ENCODE results near the gene MYO1G.

The MYO1G gene

DNA sequence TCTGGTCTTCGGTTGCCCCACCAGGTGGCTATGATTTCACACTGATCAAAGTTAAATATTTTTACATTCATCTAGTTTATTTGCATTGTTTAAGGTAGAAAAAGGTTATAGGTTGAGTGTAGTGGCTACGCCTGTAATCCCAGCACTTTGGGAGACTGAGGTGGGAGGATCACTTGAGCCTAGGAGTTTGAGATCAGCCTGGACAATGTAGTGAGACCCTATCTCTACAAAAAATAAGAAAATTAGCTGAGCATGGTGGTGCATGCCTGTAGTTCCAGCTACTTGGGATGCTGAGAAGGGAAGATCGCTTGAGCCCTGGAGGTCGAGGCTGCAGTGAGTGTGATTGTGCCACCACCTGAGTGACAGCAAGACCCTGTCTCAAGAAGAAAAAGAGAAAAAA lies 25.0 kb upstream of the MYO1G start:
- TF ChIP-seq, protein P1, sequence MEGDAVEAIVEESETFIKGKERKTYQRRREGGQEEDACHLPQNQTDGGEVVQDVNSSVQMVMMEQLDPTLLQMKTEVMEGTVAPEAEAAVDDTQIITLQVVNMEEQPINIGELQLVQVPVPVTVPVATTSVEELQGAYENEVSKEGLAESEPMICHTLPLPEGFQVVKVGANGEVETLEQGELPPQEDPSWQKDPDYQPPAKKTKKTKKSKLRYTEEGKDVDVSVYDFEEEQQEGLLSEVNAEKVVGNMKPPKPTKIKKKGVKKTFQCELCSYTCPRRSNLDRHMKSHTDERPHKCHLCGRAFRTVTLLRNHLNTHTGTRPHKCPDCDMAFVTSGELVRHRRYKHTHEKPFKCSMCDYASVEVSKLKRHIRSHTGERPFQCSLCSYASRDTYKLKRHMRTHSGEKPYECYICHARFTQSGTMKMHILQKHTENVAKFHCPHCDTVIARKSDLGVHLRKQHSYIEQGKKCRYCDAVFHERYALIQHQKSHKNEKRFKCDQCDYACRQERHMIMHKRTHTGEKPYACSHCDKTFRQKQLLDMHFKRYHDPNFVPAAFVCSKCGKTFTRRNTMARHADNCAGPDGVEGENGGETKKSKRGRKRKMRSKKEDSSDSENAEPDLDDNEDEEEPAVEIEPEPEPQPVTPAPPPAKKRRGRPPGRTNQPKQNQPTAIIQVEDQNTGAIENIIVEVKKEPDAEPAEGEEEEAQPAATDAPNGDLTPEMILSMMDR (IDR thresholded peaks at IDR 0.05; ENCODE audit: low read depth, low read length): no peak

DNA sequence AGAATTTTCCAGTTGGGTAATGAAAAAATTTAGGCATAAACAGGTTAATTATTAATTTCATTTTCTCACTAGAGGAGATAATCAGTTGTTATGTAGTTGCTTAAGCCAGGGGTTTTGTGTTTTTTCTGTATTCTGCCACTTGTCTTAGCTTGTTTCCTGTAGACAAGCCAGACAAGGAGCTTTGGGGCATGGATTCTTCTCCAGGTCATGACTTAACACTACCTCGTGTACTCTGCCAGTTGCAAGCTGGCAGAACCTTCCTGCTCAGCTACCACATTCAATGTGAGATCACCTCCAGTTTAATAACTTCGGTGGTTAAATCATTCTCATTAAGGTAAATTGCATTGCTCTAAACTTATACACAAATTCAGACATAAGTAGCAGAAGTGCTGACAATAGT lies 23.0 kb upstream of the MYO1G start:
- no peak for DNase-seq (ENCODE audit: extremely low read depth, low read depth)
- TF ChIP-seq, protein P1 (IDR thresholded peaks at IDR 0.05; ENCODE audit: low read depth, low read length): no peak

More for the DNA sequence above, 25.0 kb upstream of the MYO1G start:
- no peak for DNase-seq (ENCODE audit: extremely low read depth, low read depth)

DNA sequence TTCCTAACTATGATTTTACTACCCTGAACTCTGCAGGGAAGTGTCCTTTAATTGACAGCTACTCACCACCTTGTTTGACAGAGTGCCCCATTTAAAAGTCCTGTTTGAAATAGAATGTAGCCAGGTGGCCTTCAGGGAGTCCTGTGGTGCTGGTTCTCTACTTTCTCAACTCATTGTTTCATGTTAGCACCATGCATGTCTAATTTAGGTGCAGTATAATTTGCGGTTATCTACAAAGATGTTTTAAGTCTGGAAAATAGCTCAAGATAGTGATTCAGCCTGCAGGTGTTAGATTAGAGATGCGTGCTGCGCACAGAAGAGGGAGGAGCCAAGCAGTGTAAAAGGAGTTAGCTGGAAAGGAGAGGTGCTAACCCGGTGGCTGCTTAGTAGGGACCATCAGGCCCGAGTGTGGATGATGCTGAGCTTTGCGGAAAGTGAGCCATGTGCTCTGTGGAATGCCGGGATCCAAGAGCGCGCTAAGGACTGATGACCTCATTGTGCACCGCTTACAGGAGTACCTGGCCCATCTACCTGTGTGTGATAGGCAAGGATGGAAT lies 22.4 kb upstream of the MYO1G start:
- no peak for DNase-seq (ENCODE audit: extremely low read depth, low read depth)
- TF ChIP-seq, protein P1 (IDR thresholded peaks at IDR 0.05; ENCODE audit: low read depth, low read length): no peak

DNA sequence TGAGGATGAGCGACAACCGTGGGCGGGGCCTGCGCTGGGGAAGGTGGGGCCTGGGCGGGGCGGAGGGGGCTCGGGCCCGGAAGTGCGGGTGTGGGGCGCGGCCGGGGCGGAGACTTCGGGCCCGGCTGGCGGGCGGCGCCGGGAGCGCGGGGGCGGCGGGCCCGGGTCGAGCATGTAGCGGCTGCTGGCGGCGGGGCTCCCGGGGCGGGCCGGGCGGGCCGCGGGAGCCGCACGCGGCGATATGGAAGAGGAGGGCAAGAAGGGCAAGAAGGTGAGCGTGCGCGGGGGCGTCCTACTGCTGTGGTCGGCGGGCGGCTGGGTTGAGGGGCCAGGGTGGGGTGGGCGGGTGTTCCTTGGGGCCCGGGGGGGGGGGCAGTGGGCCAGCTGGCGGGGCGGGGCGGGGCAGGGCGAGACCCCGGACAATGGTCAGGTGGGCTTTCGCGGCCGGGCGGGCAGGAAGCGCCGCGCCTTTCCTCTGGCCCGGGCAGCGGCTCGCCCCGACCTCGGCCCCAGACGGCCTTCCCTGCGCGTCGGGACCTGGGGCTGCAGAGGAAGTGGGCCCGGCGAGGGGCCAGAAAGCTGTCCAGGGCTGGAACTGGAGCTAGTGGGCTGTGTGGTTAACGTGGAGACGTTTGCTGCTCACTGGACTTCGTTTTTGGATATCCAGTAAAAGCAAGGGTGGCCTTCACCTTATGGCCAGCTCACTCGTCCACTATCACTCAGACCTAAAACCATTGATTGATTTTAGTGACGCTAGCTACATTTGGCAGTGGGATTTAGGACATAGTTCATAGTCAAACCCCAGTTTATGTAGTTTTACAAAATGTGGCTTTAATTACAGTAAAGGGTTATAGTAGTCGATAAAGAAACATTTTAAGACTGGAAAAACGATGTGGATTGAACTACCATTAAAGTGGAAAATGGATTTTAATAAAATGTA lies 21.5 kb upstream of the MYO1G start, which contains the start of gene CCM2:
TSS of gene CCM2 (plus strand) at position 109 of the 940 bp plus-strand sequence. CDS start at position 242, 133 bp downstream.
- TF ChIP-seq, protein P1 (IDR thresholded peaks at IDR 0.05; ENCODE audit: low read depth, low read length): no peak
- DNase-seq (ENCODE audit: extremely low read depth, low read depth): no peak

DNA sequence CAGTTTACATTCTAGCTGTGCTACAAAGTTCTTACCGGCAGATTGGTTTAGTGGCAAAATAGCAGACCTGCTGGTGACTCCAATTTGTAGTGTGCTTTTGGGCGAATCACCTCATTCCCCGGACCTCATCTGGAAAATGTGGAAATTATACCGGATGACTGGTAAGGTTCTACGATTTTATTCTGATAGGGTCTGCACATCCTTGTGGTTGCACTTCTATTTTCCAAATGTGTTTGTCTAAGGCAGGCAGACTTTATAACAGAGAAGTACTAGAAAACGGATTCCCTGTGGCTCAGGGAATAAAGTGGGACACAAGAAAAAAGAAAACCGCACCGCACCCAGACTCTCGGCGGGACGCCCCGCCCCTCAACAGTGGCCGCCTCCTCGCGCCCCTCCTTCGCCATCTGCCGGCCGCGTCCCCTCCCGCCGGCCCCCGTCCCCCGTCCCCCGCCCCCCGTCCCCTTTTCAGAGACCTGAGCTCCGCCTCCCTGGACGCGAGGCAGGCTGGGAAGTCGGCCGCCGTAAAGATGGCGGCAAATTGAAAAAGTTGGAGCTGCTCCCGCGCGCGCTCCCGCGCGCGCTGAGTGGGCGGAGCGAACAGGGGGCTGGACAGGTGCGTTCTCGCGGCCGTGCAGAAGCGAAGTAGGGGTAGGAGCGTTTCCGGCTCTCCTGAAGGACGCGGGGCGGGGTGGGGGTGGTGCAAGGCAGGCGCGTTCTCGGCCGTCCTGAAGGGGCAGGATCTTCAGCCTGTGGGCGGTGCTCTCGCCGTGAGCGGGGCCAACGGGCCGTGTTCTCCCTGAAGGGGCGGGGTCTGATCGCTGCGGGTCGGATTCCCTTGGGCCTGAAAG lies 20.7 kb upstream of the MYO1G start:
- peak; percentile 98 for DNase-seq (ENCODE audit: extremely low read depth, low read depth)
- TF ChIP-seq, protein P1 (IDR thresholded peaks at IDR 0.05; ENCODE audit: low read depth, low read length): no peak

DNA sequence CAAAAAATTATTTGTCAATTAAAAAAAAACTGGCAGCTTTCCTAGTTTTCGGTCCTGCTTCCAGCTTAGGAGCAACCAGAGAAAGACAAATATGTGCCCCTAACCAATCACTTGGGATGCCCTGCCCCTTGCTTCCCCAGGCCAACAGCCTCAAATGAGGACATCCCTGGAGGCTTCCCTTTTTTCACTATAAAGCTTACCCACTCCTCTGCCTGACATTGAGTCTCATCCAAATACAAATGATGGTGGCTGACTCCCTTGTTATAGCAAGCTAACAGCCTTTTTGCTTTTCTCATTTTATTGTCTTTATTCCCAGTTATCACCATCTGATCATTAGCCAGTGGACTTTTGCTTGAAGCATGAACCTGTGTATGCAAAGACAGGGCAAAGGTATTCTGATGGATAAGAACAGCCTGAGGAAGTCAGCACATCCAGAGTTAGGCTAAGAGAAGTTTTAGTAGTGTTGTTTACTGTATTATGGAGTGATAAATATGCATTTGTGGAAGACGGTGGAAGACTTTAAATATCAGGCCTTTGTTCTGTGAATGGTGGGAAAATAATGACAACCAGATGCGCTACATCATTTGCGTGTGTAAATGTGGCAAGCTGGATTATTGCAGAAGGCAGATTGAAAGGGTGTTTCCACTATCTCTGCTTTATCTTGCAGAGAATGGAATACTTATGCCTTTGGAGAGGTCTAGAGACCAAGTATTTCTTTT lies 19.5 kb upstream of the MYO1G start:
- no peak for DNase-seq (ENCODE audit: extremely low read depth, low read depth)
- TF ChIP-seq, protein P1 (IDR thresholded peaks at IDR 0.05; ENCODE audit: low read depth, low read length): no peak
